ENCODE results near the gene TMEM167B. TPM values are rescaled to one million over a fixed set of nuclear protein-coding genes. Genes with fewer than 3 reads are reported as not detected.

Gene TMEM167B
- total and polyA plus RNA-seq, 2 donors (not counting 1 experiment from before 2014, with no cell fraction given) = 12.0 to 40.9 TPM

- peak overlapping the region; percentile 1 for H3K27ac Mint-ChIP-seq
- peaks cover 0 to 18% (median 16%) of the 10 kb centered on the region in 4 experiments for H3K27me3 ChIP-seq (replicated peaks in 1 of 4; ENCODE audit: control extremely low read depth in 1 of 4, control insufficient read depth in 3 of 4, insufficient read depth in 4 of 4, low read length in 3 of 4)
- peaks cover 25 to 26% of the 10 kb centered on the region in 2 donors for H3K4me1 ChIP-seq (ENCODE audit: control insufficient read depth in 2 of 2, insufficient read depth in 2 of 2, low read length in 2 of 2)
- H3K4me3 ChIP-seq (ENCODE audit: control extremely low read depth in 1 of 5, extremely low read depth in 1 of 5, insufficient read depth in 1 of 5, low read depth in 2 of 5, low read length in 4 of 5) = no peak overlapping the region
- DNase-seq (no peak), ATAC-seq (ENCODE audit: low read depth) (no peak)
- peaks cover 0 to 6% (median 0%) of the 10 kb centered on the region in 3 donors for H3K9me3 ChIP-seq (ENCODE audit: control extremely low read depth in 1 of 3, control insufficient read depth in 2 of 3, insufficient read depth in 1 of 3, low read length in 2 of 3)
- no peaks in the 10 kb centered on the region for H4K20me1 ChIP-seq (ENCODE audit: control insufficient read depth, insufficient read depth, low read length, poor library complexity, severe bottlenecking)
- no peak overlapping the region for H3K27ac ChIP-seq (ENCODE audit: low read length in 2 of 2)
- no peaks in the 10 kb centered on the region for H3K9me3 Mint-ChIP-seq (ENCODE audit: insufficient read depth)
- peaks cover 8% of the 10 kb centered on the region for H3K79me2 ChIP-seq (ENCODE audit: control insufficient read depth, insufficient read depth, low read length)
- H2AFZ ChIP-seq (ENCODE audit: insufficient read depth, low read depth, low read length, poor library complexity, severe bottlenecking) = no peak overlapping the region
- H3K36me3 ChIP-seq (replicated peaks in 1 of 2; ENCODE audit: control extremely low read depth in 1 of 2, control insufficient read depth in 1 of 2, extremely low read depth in 1 of 2, insufficient read depth in 2 of 2, low read length in 1 of 2) = no peaks in the 10 kb centered on the region
- H3K4me2 ChIP-seq (replicated peaks; ENCODE audit: low read depth, low read length, poor library complexity, severe bottlenecking) = no peak overlapping the region
- ChIA-PET POLR2A (interaction anchor here (4.8 kb wide), 1 partner anchor 11 kb away, joined by 27 read pairs; no protein-coding TSS in a partner anchor), CTCF (interaction anchor here (0.6 to 5.7 kb wide), 11 partner anchors 9 to 288 kb away, joined by 3 to 64 read pairs (median 8); partner anchors contain the start of genes SARS1, TAF13 and TMEM167B)
- 86% methylated on average over 3 of the region's 5 CpGs for WGBS (ENCODE audit: insufficient coverage)
- intact Hi-C loops (cut with micrococcal nuclease) = loop anchor here (1.0 to 5.0 kb wide), 7 partner anchors 11 to 554 kb away; partner anchors contain the start of genes CLCC1, SORT1 and STXBP3
- no peak overlapping the region for H3K9ac ChIP-seq (ENCODE audit: low read length)
- H3K4me3 Mint-ChIP-seq = no peak overlapping the region
- peaks cover 22% of the 10 kb centered on the region for H3K27me3 Mint-ChIP-seq
- H3K4me1 Mint-ChIP-seq = peaks cover 27% of the 10 kb centered on the region
- TF ChIP-seq CTCF (IDR thresholded peaks at IDR 0.05) = no peak
- TF ChIP-seq EZH2 (IDR thresholded peaks at IDR 0.05; ENCODE audit: borderline replicate concordance, insufficient read depth, low read depth, low read length, poor library complexity, severe bottlenecking) = no peak
These were observed 21.0 kb downstream of the TMEM167B start for GRCh38 chr1:109111386-109112055.
